HG03175 (cell line): ENCODE measurements around the gene PALLD.
"Not testable (repeated sequence)": the region's sequence is repeated elsewhere in the genome, so short reads cannot be mapped to it uniquely, and the experiment has no call there.

Experiments
- ATAC-seq: cut with Tn5 transposase; IDR thresholded peaks from one replicate; pipeline ENCODE4 v1.9.1; 2021; ENCODE audit warnings: mild to moderate bottlenecking, moderate library complexity; ENCODE audit not compliant: unreplicated experiment

Gene PALLD

GRCh38 chr4:168490711-168491110 is 6.1 kb upstream of the PALLD start:
- ATAC-seq: no peak

- ATAC-seq: no peak
Observed at GRCh38 chr4:168491563-168491962, 5.3 kb upstream of the PALLD start.

- no peak for ATAC-seq
Observed at GRCh38 chr4:168498251-168498650, 1.4 kb downstream of the PALLD start.

- ATAC-seq: no peak
Observed at GRCh38 chr4:168499241-168499640, 2.4 kb downstream of the PALLD start.

GRCh38 chr4:168501407-168501806 is 4.6 kb downstream of the PALLD start:
- ATAC-seq: no peak

- ATAC-seq: no peak
Observed at GRCh38 chr4:168502861-168503260, 6.0 kb downstream of the PALLD start.

- no peak for ATAC-seq
Observed at GRCh38 chr4:168503652-168504362, 7.0 kb downstream of the PALLD start.

- ATAC-seq: no peak
Observed at GRCh38 chr4:168504526-168504925, 7.7 kb downstream of the PALLD start.

GRCh38 chr4:168506014-168506413 is 9.2 kb downstream of the PALLD start:
- no peak for ATAC-seq

- ATAC-seq: no peak
Observed at GRCh38 chr4:168507178-168507815, 10.4 kb downstream of the PALLD start.

GRCh38 chr4:168508683-168509082 is 11.8 kb downstream of the PALLD start:
- ATAC-seq: no peak

- ATAC-seq: no peak
Observed at GRCh38 chr4:168509786-168510185, 12.9 kb downstream of the PALLD start.

- no peak for ATAC-seq
Observed at GRCh38 chr4:168511780-168512489, 15.1 kb downstream of the PALLD start.

GRCh38 chr4:168513826-168514225 is 17.0 kb downstream of the PALLD start:
- not testable (repeated sequence) for ATAC-seq

- ATAC-seq: no peak
Observed at GRCh38 chr4:168514249-168514852, 17.5 kb downstream of the PALLD start.

GRCh38 chr4:168515222-168516011 is 18.6 kb downstream of the PALLD start:
- ATAC-seq: no peak

- no peak for ATAC-seq
Observed at GRCh38 chr4:168516841-168517240, 20.0 kb downstream of the PALLD start.

GRCh38 chr4:168519576-168519975 is 22.7 kb downstream of the PALLD start:
- ATAC-seq: no peak

- ATAC-seq: no peak
Observed at GRCh38 chr4:168521721-168522120, 24.9 kb downstream of the PALLD start.

- no peak for ATAC-seq
Observed at GRCh38 chr4:168522356-168522755, 25.5 kb downstream of the PALLD start.
